Neuron (in vitro differentiated cells): ENCODE data around the gene MGAT5.

ENCODE experiments used
- H2AFZ ChIP-seq: one replicate; pipeline ENCODE4 v1.6.1; 2013; ENCODE audit warnings: low read depth, mild to moderate bottlenecking, inconsistent platforms, low read length, moderate library complexity
- H3K27me3 ChIP-seq: one replicate; pipeline ENCODE4 v1.6.1; 2013; ENCODE audit warnings: low read length; ENCODE audit not compliant: insufficient read depth
- H3K36me3 ChIP-seq: one replicate; pipeline ENCODE4 v1.6.1; 2013; ENCODE audit warnings: low read length; ENCODE audit not compliant: insufficient read depth
- H3K4me1 ChIP-seq: one replicate; pipeline ENCODE4 v1.6.1; 2013; ENCODE audit warnings: low read length; ENCODE audit not compliant: insufficient read depth
- H3K4me3 ChIP-seq: 2 replicates; pipeline ENCODE4 v1.5.1; 2013; ENCODE audit warnings: mild to moderate bottlenecking, low read length, moderate library complexity
- H3K9me3 ChIP-seq: one replicate; pipeline ENCODE4 v1.6.1; 2013; ENCODE audit warnings: low read length

Gene MGAT5

DNA sequence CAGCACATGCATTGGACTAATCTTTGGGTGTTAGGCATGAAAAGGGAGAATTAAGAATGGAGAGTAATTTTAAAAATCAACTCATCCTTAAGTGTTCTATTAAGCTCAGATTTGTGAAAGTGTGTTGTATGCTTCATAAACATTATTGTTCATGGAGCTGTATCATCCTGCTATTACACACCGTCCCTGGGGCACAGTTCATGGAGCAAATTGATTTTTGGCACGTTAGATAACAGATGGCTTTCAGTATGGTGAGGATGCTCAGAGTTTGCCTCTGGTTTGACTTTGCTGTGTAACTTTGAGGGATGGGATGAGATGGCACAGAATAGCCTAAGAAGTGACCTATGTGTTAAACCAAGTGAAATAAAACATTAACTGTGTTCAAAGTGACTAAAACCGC is 97.1 kb downstream of the MGAT5 start:
- Histone ChIP-seq H2AFZ (no peak overlapping the region), H3K27me3 (no peaks in the 10 kb centered on the region), H3K36me3 (peaks cover 2% of the 10 kb centered on the region), H3K9me3 (no peaks in the 10 kb centered on the region), H3K4me1 (no peaks in the 10 kb centered on the region), H3K4me3 (no peak overlapping the region)

DNA sequence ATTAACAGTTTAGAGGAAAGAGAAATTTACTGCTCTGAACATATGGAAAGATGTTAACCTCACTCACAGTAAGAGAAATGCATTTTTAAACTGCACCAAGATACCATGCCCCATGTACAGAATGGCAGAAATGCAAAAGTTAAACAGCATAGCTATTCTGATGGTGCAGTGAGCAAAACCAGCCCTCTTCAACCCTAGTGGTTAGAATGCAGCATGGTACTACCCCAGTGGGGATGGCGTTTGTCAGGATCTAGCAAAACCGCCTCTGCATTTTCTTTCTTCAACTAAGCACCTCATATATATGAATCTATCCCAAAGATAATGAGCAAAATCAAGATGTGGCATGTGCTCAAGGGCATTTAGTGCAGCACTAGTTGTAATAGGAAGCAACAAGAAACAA is 98.0 kb downstream of the MGAT5 start:
- H2AFZ ChIP-seq = no peak overlapping the region
- peaks cover 2% of the 10 kb centered on the region for H3K36me3 ChIP-seq
- H3K4me1 ChIP-seq = no peaks in the 10 kb centered on the region
- no peaks in the 10 kb centered on the region for H3K9me3 ChIP-seq
- H3K27me3 ChIP-seq = no peaks in the 10 kb centered on the region
- no peak overlapping the region for H3K4me3 ChIP-seq

DNA sequence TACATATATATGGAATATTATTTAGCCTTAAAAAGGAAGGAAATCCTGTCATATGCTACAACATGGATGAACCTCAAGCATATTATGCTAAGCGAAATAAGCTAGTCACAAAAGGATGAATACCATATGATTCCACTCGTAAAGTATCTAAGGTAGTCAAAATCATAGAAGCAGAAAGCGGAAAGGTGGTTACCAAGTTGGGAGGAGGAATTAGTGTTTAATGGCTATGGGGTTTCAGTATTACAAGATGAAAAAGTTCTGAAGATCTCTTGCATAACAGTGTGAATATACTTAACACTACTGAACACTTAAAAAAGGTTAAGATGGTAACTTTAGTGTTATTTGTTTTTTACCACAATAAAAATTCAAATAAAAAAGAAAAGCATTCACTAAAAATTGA is 99.0 kb downstream of the MGAT5 start:
- Histone ChIP-seq H2AFZ (no peak overlapping the region), H3K9me3 (no peaks in the 10 kb centered on the region), H3K4me1 (no peaks in the 10 kb centered on the region), H3K36me3 (peaks cover 2% of the 10 kb centered on the region), H3K27me3 (no peaks in the 10 kb centered on the region), H3K4me3 (no peak overlapping the region)

DNA sequence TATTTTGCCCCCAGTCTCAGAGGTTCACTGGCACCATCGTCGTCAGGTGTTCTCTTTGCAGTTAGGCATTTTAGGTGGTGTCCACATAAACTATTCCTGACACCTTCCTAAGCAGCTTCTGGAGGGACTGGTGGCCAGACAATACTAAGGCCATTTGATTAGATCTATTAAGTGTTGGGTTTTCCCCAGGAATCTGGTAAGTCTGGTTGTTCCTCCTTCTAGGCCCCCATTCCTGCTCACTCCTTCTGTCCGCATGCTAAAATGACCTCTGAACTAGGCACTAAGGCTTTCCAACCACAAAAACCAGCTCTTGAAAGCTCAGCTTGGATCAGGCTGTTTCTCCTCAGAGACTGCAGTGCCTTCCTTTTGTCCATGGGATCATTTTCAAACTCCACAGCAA is 100.7 kb downstream of the MGAT5 start:
- Histone ChIP-seq H3K4me1 (no peaks in the 10 kb centered on the region), H3K4me3 (no peak overlapping the region), H3K9me3 (no peaks in the 10 kb centered on the region), H2AFZ (no peak overlapping the region), H3K27me3 (no peaks in the 10 kb centered on the region), H3K36me3 (peaks cover 2% of the 10 kb centered on the region)

DNA sequence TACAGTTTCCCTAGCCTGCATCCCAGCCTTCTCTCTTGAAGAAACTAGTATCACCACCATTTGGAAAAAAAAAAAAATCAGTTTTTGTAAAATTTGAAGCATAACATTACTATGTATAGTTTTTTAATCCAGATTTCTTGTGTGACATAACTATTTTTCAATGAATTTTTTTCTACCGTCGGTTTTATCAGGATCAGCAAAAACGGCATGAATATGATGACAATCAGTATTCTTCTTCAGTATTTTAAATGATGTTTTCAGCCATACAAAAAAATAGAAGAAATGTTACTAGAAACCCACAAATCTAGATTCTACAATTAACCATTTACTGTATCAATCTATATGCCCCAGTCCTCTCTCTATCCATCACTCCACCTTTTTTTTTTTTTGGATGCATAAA is 103.9 kb downstream of the MGAT5 start:
- no peaks in the 10 kb centered on the region for H3K27me3 ChIP-seq
- no peak overlapping the region for H2AFZ ChIP-seq
- H3K4me3 ChIP-seq = no peak overlapping the region
- no peaks in the 10 kb centered on the region for H3K4me1 ChIP-seq
- no peaks in the 10 kb centered on the region for H3K36me3 ChIP-seq
- no peaks in the 10 kb centered on the region for H3K9me3 ChIP-seq

DNA sequence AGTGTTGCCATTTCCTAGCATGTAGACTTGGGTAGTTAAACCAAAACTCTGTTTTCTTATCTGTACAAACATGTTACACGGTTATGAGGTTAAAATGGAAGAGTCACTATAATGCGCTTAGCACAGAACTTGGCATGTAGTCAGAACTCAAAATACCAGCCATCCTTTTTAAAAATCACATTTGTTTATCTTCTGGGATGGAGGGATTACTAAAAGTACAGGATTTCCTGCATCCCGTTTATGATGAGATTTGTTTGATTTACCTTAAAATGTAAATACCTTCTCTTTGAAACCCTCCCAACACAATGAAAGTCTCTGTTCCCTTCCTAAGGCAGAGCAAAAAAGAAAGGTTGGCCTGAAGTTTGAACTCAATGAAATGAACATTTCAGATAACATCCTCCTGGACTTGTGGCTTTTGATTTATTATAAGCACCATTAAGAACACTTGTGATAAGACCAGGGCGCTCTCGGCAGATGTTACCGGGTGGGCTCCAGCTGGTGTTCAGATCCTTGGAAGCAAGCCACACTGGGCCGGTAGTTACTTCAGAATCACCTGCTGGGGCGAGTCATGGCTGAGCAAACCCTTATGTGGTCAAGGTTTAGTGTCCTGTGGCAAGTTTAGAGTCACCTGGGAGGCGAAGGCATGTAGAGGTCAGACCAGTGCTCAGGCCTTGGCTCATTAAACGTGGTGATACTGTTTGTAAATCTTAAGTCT is 105.7 kb downstream of the MGAT5 start:
- no peaks in the 10 kb centered on the region for H3K36me3 ChIP-seq
- H3K4me1 ChIP-seq = no peaks in the 10 kb centered on the region
- H2AFZ ChIP-seq = no peak overlapping the region

DNA sequence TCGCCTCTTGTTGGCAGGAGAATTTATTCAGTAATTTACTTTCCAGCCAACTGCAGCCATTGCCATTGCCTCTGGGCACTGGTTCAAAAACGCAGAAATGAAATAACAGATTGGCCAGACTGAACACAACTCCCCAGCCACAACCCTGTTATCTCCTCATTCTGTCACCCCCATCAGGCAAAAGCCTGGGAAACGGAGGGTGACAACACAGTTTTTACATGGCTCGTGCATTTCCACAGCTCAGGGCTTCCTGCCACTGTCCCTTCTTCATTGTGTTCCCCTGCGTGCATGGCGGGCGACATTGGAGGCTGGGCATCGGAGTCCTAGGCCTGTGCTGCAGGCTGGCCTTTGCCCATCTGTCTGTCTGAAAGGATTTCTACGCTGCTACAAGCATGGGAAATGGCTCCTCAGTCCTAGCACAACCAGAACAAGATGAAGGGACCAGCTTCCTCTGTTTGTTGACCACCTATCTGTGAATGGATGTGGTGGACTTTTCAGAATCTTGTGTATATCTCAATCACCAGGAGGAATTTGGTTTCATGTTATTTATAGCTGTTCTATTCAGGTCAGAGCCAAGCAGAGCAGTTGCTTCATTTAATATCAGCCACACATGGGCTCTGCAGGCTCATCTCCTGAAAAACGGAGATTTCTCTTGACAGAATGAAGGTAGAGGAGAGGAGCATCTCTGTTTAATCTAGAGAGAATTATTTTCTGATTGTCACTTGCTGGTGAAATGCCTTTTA is 107.0 kb downstream of the MGAT5 start:
- H3K4me3 ChIP-seq = no peak overlapping the region
- H2AFZ ChIP-seq = no peak overlapping the region
- H3K27me3 ChIP-seq = no peaks in the 10 kb centered on the region
- H3K36me3 ChIP-seq = no peaks in the 10 kb centered on the region
- no peaks in the 10 kb centered on the region for H3K4me1 ChIP-seq
- no peaks in the 10 kb centered on the region for H3K9me3 ChIP-seq

More for the DNA sequence above, 105.7 kb downstream of the MGAT5 start:
- Histone ChIP-seq H3K4me3 (no peak overlapping the region), H3K27me3 (no peaks in the 10 kb centered on the region), H3K9me3 (no peaks in the 10 kb centered on the region)

DNA sequence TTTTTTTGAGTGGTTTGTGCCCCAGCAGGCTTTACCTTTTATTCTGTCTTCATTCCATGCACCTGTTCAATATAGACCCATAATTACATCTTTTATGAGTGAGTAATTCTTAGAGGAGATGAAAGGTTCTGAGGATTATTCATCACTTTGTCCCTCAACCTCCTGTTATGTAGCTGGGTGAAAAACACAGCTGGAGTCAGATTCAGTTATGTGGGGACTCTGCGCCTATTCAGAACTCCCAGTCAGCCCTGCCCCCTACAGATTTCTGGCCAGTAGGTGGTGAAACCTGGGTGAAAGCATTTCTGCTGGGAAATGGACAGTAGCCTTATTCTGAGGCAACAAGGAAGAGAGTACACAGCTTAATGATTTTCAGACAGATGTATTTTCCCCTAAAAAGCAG is 107.8 kb downstream of the MGAT5 start:
- Histone ChIP-seq H3K9me3 (no peaks in the 10 kb centered on the region), H3K4me1 (no peaks in the 10 kb centered on the region), H3K27me3 (no peaks in the 10 kb centered on the region), H2AFZ (no peak overlapping the region), H3K4me3 (no peak overlapping the region), H3K36me3 (no peaks in the 10 kb centered on the region)

DNA sequence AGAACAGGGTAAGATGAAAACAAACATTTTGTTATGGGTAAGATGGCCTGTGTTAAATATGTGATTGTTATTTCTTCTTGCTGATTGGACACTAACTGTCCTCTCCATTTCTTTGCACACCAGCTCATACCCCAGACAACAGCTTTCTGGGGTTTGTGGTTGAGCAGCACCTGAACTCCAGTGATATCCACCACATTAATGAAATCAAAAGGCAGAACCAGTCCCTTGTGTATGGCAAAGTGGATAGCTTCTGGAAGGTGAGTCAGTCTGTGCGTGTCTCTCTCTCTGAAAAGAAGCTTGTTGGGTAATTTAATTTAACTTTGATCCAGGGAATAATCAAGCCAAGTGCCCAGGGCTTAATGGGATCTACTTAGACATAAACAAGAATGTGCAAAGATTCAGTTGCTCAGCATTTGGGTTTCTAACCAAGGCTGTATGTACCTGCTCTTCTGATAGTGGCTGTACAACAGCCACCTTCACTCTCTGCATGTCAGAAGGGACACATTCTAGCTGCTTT is 108.3 kb downstream of the MGAT5 start:
- no peak overlapping the region for H3K4me3 ChIP-seq
- H3K27me3 ChIP-seq = no peaks in the 10 kb centered on the region
- no peaks in the 10 kb centered on the region for H3K9me3 ChIP-seq
- H3K4me1 ChIP-seq = no peaks in the 10 kb centered on the region
- H3K36me3 ChIP-seq = no peaks in the 10 kb centered on the region
- no peak overlapping the region for H2AFZ ChIP-seq

DNA sequence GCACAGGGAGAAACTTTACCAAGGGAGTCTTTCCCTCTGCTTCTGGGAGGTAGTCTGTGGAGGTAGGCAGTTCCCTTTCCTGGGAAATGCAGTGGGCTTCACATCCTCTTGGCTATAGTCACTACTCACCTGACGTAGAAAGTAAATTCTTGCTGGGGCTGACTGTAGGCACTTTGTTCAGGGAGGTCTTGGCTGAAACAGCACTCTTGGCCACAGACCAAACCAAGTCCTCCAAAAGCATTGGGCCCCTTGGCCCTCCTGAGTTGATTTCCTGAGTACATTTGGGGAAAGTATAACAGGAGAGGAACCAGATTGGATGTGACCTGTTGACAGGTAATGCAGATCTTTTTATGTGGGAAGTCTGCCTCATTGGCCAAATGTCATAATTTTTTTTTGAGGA is 108.9 kb downstream of the MGAT5 start:
- Histone ChIP-seq H3K36me3 (no peaks in the 10 kb centered on the region), H3K4me1 (no peaks in the 10 kb centered on the region), H3K27me3 (no peaks in the 10 kb centered on the region), H3K4me3 (no peak overlapping the region), H3K9me3 (no peaks in the 10 kb centered on the region), H2AFZ (no peak overlapping the region)

DNA sequence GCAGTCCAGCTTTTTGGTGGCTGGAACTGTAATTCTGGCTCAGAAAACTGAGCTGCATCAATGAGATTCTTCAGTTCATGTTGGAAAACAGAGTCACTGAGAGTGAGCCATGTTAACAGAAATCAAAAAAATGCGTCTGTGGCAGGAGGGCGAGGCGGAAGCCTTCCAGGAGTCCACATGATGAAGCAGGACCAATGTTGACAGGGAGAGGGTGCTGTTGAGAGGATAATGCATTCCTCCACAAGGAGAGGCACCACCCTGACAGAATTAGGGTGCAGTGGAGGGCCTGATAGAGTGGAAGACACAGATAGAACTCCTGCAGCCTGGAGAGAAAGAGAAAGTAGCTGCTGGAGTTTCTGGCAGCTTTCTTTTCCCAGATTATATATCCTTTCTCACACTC is 111.5 kb downstream of the MGAT5 start:
- H3K9me3 ChIP-seq = no peaks in the 10 kb centered on the region
- no peaks in the 10 kb centered on the region for H3K27me3 ChIP-seq
- no peak overlapping the region for H2AFZ ChIP-seq
- no peaks in the 10 kb centered on the region for H3K4me1 ChIP-seq
- H3K4me3 ChIP-seq = no peak overlapping the region
- H3K36me3 ChIP-seq = no peaks in the 10 kb centered on the region

DNA sequence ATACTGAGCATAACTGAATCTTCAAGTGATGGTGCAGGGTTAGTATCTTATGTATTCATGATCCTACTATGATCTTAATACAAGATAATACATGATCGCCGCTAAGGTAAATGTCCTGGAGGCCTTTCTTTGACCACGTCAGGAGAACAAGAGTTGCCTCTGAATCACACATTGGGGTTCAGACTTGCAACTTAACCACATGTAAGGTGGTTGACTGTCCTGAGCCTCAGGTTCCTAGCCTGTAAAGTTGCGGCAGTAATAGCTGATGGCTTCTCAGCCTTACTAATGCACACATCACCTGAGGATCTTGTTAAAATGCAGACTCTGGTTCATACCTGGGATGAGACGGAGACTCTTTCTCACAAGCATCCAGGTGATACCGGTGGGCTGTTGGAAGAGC is 112.5 kb downstream of the MGAT5 start:
- H3K36me3 ChIP-seq = no peaks in the 10 kb centered on the region
- H2AFZ ChIP-seq = no peak overlapping the region
- H3K9me3 ChIP-seq = no peaks in the 10 kb centered on the region
- H3K27me3 ChIP-seq = no peaks in the 10 kb centered on the region
- H3K4me3 ChIP-seq = no peak overlapping the region
- H3K4me1 ChIP-seq = no peaks in the 10 kb centered on the region

DNA sequence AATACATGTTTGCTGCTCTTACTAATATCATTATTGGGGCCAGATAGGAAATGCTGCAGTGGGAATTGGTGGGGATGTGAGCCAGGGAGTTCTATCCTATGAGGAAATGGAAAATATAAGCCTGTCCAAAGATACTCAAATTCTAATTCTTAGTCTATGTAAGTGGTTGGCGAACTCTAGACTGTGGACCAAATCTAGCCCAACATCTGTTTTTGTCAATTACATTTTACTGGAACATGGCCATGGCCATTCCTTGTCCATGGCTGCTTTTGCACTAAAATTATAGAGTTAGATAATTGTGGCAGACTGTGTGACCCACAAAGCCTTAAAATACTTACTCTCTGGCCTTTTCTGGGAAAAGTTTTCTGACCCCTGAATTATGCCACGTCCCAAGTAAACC is 113.3 kb downstream of the MGAT5 start:
- no peak overlapping the region for H2AFZ ChIP-seq
- H3K4me3 ChIP-seq = no peak overlapping the region
- H3K9me3 ChIP-seq = no peaks in the 10 kb centered on the region
- no peaks in the 10 kb centered on the region for H3K36me3 ChIP-seq
- H3K27me3 ChIP-seq = no peaks in the 10 kb centered on the region
- no peaks in the 10 kb centered on the region for H3K4me1 ChIP-seq
